Measurements from ENCODE around the gene FIZ1. TPM values are rescaled to one million over a fixed set of nuclear protein-coding genes. Genes with fewer than 3 reads are reported as not detected.
"Not testable (repeated sequence)": the region's sequence is repeated elsewhere in the genome, so short reads cannot be mapped to it uniquely, and the experiment has no call there.

Gene FIZ1
- total RNA-seq, 1 donor from 2014 or later, result 31.7 TPM

- H3K4me1 Mint-ChIP-seq, result peaks cover 24% of the 10 kb centered on the region
- no peak for TF ChIP-seq CTCF (IDR thresholded peaks at IDR 0.05; ENCODE audit: unreplicated experiment)
- peaks cover 22% of the 10 kb centered on the region for H3K36me3 Mint-ChIP-seq
- H3K27ac Mint-ChIP-seq, result no peak overlapping the region
- H3K27me3 Mint-ChIP-seq (ENCODE audit: low read depth), result no peaks in the 10 kb centered on the region
- DNase-seq (ENCODE audit: low spot score in 2 of 2, unreplicated experiment in 2 of 2), result no peak
- no peaks in the 10 kb centered on the region for H3K9me3 Mint-ChIP-seq
- H3K4me3 Mint-ChIP-seq, result no peak overlapping the region
Observed at GRCh38 chr19:55578031-55578760, 21.1 kb downstream of the FIZ1 start.

GRCh38 chr19:55576746-55577145 lies 22.6 kb downstream of the FIZ1 start:
- Mint-ChIP-seq H3K9me3 (no peaks in the 10 kb centered on the region), H3K36me3 (peaks cover 22% of the 10 kb centered on the region), H3K27ac (peak overlapping the region; percentile 6), H3K4me3 (peak overlapping the region; percentile 50), H3K27me3 (ENCODE audit: low read depth) (no peaks in the 10 kb centered on the region), H3K4me1 (peaks cover 19% of the 10 kb centered on the region)
- no peak for TF ChIP-seq CTCF (IDR thresholded peaks at IDR 0.05; ENCODE audit: unreplicated experiment)
- no peak for DNase-seq (ENCODE audit: low spot score in 2 of 2, unreplicated experiment in 2 of 2)

- H3K4me1 Mint-ChIP-seq; H3K27ac Mint-ChIP-seq; H3K4me3 Mint-ChIP-seq; H3K27me3 Mint-ChIP-seq (ENCODE audit: low read depth); DNase-seq (ENCODE audit: low spot score in 2 of 2, unreplicated experiment in 2 of 2); H3K9me3 Mint-ChIP-seq: not testable (repeated sequence)
- H3K36me3 Mint-ChIP-seq, result peaks cover 17% of the 10 kb centered on the region
Observed at GRCh38 chr19:55573929-55574328, 25.4 kb downstream of the FIZ1 start.

GRCh38 chr19:55569477-55569876 lies 29.8 kb downstream of the FIZ1 start:
- not testable (repeated sequence) for H3K27ac Mint-ChIP-seq; H3K4me3 Mint-ChIP-seq; H3K27me3 Mint-ChIP-seq (ENCODE audit: low read depth); H3K9me3 Mint-ChIP-seq; DNase-seq (ENCODE audit: low spot score in 2 of 2, unreplicated experiment in 2 of 2); H3K4me1 Mint-ChIP-seq; H3K36me3 Mint-ChIP-seq

- no peak for TF ChIP-seq CTCF (IDR thresholded peaks at IDR 0.05; ENCODE audit: unreplicated experiment)
- H3K27me3 Mint-ChIP-seq (ENCODE audit: low read depth), result peaks cover 6% of the 10 kb centered on the region
- H3K4me1 Mint-ChIP-seq, result peaks cover 7% of the 10 kb centered on the region
- no peak overlapping the region for H3K4me3 Mint-ChIP-seq
- no peak for DNase-seq (ENCODE audit: low spot score in 2 of 2, unreplicated experiment in 2 of 2)
- H3K9me3 Mint-ChIP-seq, result no peaks in the 10 kb centered on the region
- H3K27ac Mint-ChIP-seq, result no peak overlapping the region
- no peaks in the 10 kb centered on the region for H3K36me3 Mint-ChIP-seq
Observed at GRCh38 chr19:55567708-55568328, 31.5 kb downstream of the FIZ1 start.

GRCh38 chr19:55566823-55567222 lies 32.5 kb downstream of the FIZ1 start:
- Mint-ChIP-seq H3K4me3 (no peak overlapping the region), H3K27me3 (ENCODE audit: low read depth) (peaks cover 6% of the 10 kb centered on the region), H3K36me3 (no peaks in the 10 kb centered on the region), H3K27ac (no peak overlapping the region), H3K9me3 (no peaks in the 10 kb centered on the region), H3K4me1 (peaks cover 7% of the 10 kb centered on the region)
- no peak for TF ChIP-seq CTCF (IDR thresholded peaks at IDR 0.05; ENCODE audit: unreplicated experiment)
- DNase-seq (ENCODE audit: low spot score in 2 of 2, unreplicated experiment in 2 of 2), result no peak
